VCaP (cell line): ENCODE data around the gene CHD2.

Source experiments
- H3K27ac ChIP-seq: fragments of 450-650 bp; 2 replicates; pipeline ENCODE4 v1.5.1; 2017
- CTCF ChIP-seq: fragments of 450-650 bp; conservative IDR thresholded peaks from 2 replicates; pipeline ENCODE4 v1.5.1; 2017; ENCODE audit warnings: mild to moderate bottlenecking, moderate library complexity

Gene CHD2

GRCh38 chr15:92928225-92928750, 28.2 kb downstream of the CHD2 start:
- TF ChIP-seq CTCF, result no peak
- H3K27ac ChIP-seq, result 0 out of 2 replicates have a peak overlapping the region, but pooled peaks have one; percentile 1

DNA sequence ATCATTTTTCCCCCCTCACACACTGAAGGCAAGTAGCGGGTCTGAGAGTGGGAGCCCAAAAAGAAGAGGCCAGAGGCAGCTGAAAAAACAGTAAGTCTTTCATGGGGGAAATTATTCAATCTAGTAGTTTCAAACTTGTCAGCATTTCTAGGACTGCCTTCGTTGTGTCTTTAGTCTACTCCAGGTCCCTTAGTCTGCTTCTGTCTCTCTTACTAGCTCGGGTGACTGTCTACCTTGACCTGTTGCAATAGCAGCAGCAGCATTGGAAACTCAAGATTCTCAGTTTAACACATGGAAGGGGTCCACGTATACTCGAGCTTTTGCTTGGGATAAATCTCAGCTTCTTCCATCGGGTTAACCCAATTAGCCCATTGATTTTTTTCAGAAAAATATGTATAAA, 28.9 kb downstream of the CHD2 start:
- 0 out of 2 replicates have a peak overlapping the region, but pooled peaks have one; percentile 1 for H3K27ac ChIP-seq
- no peak for TF ChIP-seq CTCF

- H3K27ac ChIP-seq, result no peak overlapping the region
- TF ChIP-seq CTCF, result no peak
These were observed 30.0 kb downstream of the CHD2 start for GRCh38 chr15:92930054-92930621.

DNA sequence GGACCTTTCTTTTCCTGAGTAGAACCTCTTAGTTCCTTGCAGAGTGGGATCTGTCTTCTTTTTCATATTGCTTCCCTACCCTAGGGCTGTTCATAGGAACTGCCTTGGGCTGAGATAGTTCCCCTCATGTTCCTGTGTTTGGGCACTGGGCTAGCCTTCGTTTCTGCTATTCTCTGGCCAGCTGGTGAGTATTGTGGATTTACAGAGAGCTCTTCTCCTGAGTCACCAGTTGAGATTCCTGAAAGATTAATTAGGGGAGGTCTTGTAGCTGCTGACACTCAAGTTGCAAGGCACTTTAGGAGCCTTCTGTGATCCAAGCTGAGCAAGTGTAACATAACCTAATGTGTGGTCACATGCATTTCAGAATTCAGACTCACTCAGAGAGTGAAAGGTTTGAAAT, 30.7 kb downstream of the CHD2 start:
- no peak for TF ChIP-seq CTCF
- H3K27ac ChIP-seq, result no peak overlapping the region

- no peak for TF ChIP-seq CTCF
- H3K27ac ChIP-seq, result no peak overlapping the region
These were observed 33.0 kb downstream of the CHD2 start for GRCh38 chr15:92932946-92933649.

DNA sequence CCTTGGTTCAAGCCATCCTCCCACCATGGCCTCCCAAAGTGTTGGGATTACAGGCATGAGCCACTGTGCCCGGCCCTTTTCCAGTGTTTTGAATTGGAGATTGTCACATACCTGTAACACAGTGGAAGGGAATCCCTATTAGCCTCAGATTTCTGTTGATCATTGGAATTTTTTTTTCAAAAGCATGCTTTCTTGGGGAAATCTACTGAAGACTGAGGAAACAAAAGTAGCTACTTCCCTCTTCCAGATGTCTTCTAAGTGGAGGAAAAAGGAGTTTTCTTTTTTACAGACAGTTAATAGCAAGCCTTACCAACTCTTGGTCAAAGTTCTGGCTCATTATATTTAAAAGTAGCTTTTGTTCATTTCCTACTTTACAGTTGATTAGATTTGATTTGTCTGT, 33.7 kb downstream of the CHD2 start:
- no peak for TF ChIP-seq CTCF
- H3K27ac ChIP-seq, result no peak overlapping the region; the same call in 1 of the 2 replicates

GRCh38 chr15:92934716-92935115, 34.6 kb downstream of the CHD2 start:
- TF ChIP-seq CTCF, result no peak
- peak overlapping the region; percentile 46; the same call in 1 of the 2 replicates for H3K27ac ChIP-seq
